IMR-90 (cell line): ENCODE results near the gene PLCD4. TPM values are rescaled to one million over a fixed set of nuclear protein-coding genes. Genes with fewer than 3 reads are reported as not detected.

Experiments used
- ATAC-seq: fragments of 200-7000 bp; cut with Tn5 transposase; 2 replicates; pipeline ENCODE4 v1.9.1; 2020; ENCODE audit warnings: low read depth, mild to moderate bottlenecking, moderate library complexity
- BruUV-seq: library from RNA; stranded (reverse); fragments of 400-500 nt; replicated peaks from 2 replicates; lab custom pipeline; 2021; lab: Mats Ljungman, UMichigan
- CTCF ChIA-PET: fragments of 300-600 bp; formaldehyde crosslinking; extraction: SDS; loops from one replicate; lab custom pipeline; 2021; ENCODE audit warnings: antibody characterized with exemption; lab: Yijun Ruan, JAX
- POLR2A ChIA-PET: fragments of 300-600 bp; sonication (Branson Sonifier 250); formaldehyde crosslinking; loops from one replicate; lab custom pipeline; 2022; ENCODE audit warnings: antibody characterized with exemption; ENCODE audit not compliant: unreplicated experiment; lab: Charles Lee
- DNase-seq: peaks from one replicate; pipeline ENCODE4 v3.0.0; 2013
- H2AFZ ChIP-seq: replicated peaks from 2 replicates; pipeline ENCODE3; 2013; ENCODE audit warnings: low read length, mild to moderate bottlenecking; ENCODE audit not compliant: poor library complexity
- H2AK5ac ChIP-seq: 2 replicates; pipeline ENCODE4 v1.6.1; 2013; ENCODE audit warnings: low read depth, low read length, inconsistent platforms
- H2AK9ac ChIP-seq: replicated peaks from 2 replicates; pipeline ENCODE3; 2013; ENCODE audit warnings: mild to moderate bottlenecking, low read depth, low read length, moderate library complexity; ENCODE audit not compliant: poor library complexity
- H2BK120ac ChIP-seq: 2 replicates; pipeline ENCODE4 v1.6.1; 2013; ENCODE audit warnings: low read depth, low read length, inconsistent platforms
- H2BK15ac ChIP-seq: 3 replicates; pipeline ENCODE4 v1.6.1; 2013; ENCODE audit warnings: low read depth, low read length, inconsistent platforms
- H2BK20ac ChIP-seq: 2 replicates; pipeline ENCODE4 v1.6.1; 2013; ENCODE audit warnings: low read depth, mild to moderate bottlenecking, inconsistent platforms, low read length, moderate library complexity
- H2BK5ac ChIP-seq: 2 replicates; pipeline ENCODE4 v1.6.1; 2013; ENCODE audit warnings: mild to moderate bottlenecking, low read depth, low read length, inconsistent platforms; ENCODE audit not compliant: poor library complexity, severe bottlenecking
- H3K14ac ChIP-seq: replicated peaks from 2 replicates; pipeline ENCODE4 v1.6.1; 2013; ENCODE audit warnings: low read depth, low read length, inconsistent platforms
- H3K18ac ChIP-seq: 2 replicates; pipeline ENCODE4 v1.6.1; 2013; ENCODE audit warnings: low read depth, low read length, control low read depth
- H3K23ac ChIP-seq: 2 replicates; pipeline ENCODE4 v1.6.1; 2013; ENCODE audit warnings: low read depth, low read length, inconsistent platforms
- H3K27ac ChIP-seq: 2 replicates; pipeline ENCODE4 v1.5.1; 2013; ENCODE audit warnings: mild to moderate bottlenecking, control low read depth, low read length; ENCODE audit not compliant: insufficient read depth
- H3K27me3 ChIP-seq: 2 replicates; pipeline ENCODE4 v1.6.1; 2013; ENCODE audit warnings: low read length; ENCODE audit not compliant: control insufficient read depth, insufficient read depth
- H3K36me3 ChIP-seq: 2 replicates; pipeline ENCODE4 v1.6.1; 2013; ENCODE audit warnings: low read length, mixed read lengths; ENCODE audit not compliant: control insufficient read depth, insufficient read depth
- H3K4ac ChIP-seq: 2 replicates; pipeline ENCODE4 v1.6.1; 2013; ENCODE audit warnings: low read depth, low read length, inconsistent platforms
- H3K4me1 ChIP-seq: 2 replicates; pipeline ENCODE4 v1.6.1; 2013; ENCODE audit warnings: low read length, mixed read lengths; ENCODE audit not compliant: control insufficient read depth, insufficient read depth
- H3K4me2 ChIP-seq: 2 replicates; pipeline ENCODE4 v1.6.1; 2013; ENCODE audit warnings: low read depth, mild to moderate bottlenecking, control low read depth, low read length, moderate library complexity
- H3K4me3 ChIP-seq: 2 replicates; pipeline ENCODE4 v1.5.1; 2013; ENCODE audit warnings: low read depth, mild to moderate bottlenecking, control low read depth, low read length, moderate library complexity; ENCODE audit not compliant: insufficient read depth
- H3K56ac ChIP-seq: 2 replicates; pipeline ENCODE4 v1.6.1; 2013; ENCODE audit warnings: low read length, inconsistent platforms; ENCODE audit not compliant: insufficient read depth; ENCODE audit errors: extremely low read depth
- H3K79me1 ChIP-seq, 2 experiments: 2 replicates each; pipeline ENCODE4 v1.6.1; 2013; ENCODE audit warnings: low read length in 2 of 2, inconsistent platforms in 1 of 2, low read depth in 1 of 2
- H3K9ac ChIP-seq: 2 replicates; pipeline ENCODE4 v1.6.1; 2013; ENCODE audit warnings: low read depth, low read length, control low read depth
- H3K9me1 ChIP-seq: 2 replicates; pipeline ENCODE4 v1.6.1; 2013; ENCODE audit warnings: low read length, inconsistent platforms; ENCODE audit not compliant: insufficient read depth
- H3K9me3 ChIP-seq: 2 replicates; pipeline ENCODE4 v1.6.1; 2013; ENCODE audit warnings: low read length; ENCODE audit not compliant: control insufficient read depth, insufficient read depth
- H4K20me1 ChIP-seq: 2 replicates; pipeline ENCODE4 v1.6.1; 2013; ENCODE audit warnings: low read length, inconsistent platforms; ENCODE audit not compliant: insufficient read depth
- H4K5ac ChIP-seq: 2 replicates; pipeline ENCODE4 v1.6.1; 2013; ENCODE audit warnings: mild to moderate bottlenecking, low read depth, low read length, control low read depth
- H4K8ac ChIP-seq, 2 experiments: 2 replicates each; pipeline ENCODE4 v1.6.1; 2013; ENCODE audit warnings: low read depth in 2 of 2, low read length in 2 of 2, control low read depth in 1 of 2, inconsistent platforms in 1 of 2
- H4K91ac ChIP-seq: 2 replicates; pipeline ENCODE4 v1.6.1; 2013; ENCODE audit warnings: low read depth, low read length, inconsistent platforms; ENCODE audit not compliant: insufficient read depth
- BHLHE40 ChIP-seq: fragments of 150-350 bp; IDR thresholded peaks from 2 replicates; pipeline ENCODE4 v1.6.1; 2016; ENCODE audit warnings: mild to moderate bottlenecking, low read depth, low read length
- CEBPB ChIP-seq: IDR thresholded peaks from 2 replicates; pipeline ENCODE4 v1.6.1; 2012; ENCODE audit warnings: low read depth, low read length, improper control_type of control experiment
- CHD1 ChIP-seq: IDR thresholded peaks from 2 replicates; pipeline ENCODE4 v1.6.1; 2012; ENCODE audit warnings: low read depth, low read length, improper control_type of control experiment
- CTCF ChIP-seq: conservative IDR thresholded peaks from 2 replicates; pipeline ENCODE4 v1.5.1; 2012; ENCODE audit warnings: mild to moderate bottlenecking, low read depth, low read length, improper control_type of control experiment
- ELK1 ChIP-seq: fragments of 150-350 bp; IDR thresholded peaks from 2 replicates; pipeline ENCODE4 v1.6.1; 2016; ENCODE audit warnings: low read depth, mild to moderate bottlenecking, low read length, moderate library complexity, borderline replicate concordance
- FOS ChIP-seq: fragments of 150-350 bp; IDR thresholded peaks from 2 replicates; pipeline ENCODE4 v1.6.1; 2016; ENCODE audit warnings: low read depth, low read length
- MAFK ChIP-seq: IDR thresholded peaks from 2 replicates; pipeline ENCODE4 v1.6.1; 2012; ENCODE audit warnings: low read depth, low read length, improper control_type of control experiment
- MAZ ChIP-seq: IDR thresholded peaks from 2 replicates; pipeline ENCODE4 v1.6.1; 2012; ENCODE audit warnings: low read depth, mild to moderate bottlenecking, low read length, improper control_type of control experiment, moderate library complexity, borderline replicate concordance
- MXI1 ChIP-seq: IDR thresholded peaks from 2 replicates; pipeline ENCODE4 v1.6.1; 2012; ENCODE audit warnings: low read depth, mild to moderate bottlenecking, low read length, moderate library complexity, borderline replicate concordance
- NFE2L2 ChIP-seq: fragments of 150-350 bp; IDR thresholded peaks from 2 replicates; pipeline ENCODE4 v1.6.1; 2016; ENCODE audit warnings: low read depth, mild to moderate bottlenecking, low read length
- POLR2A ChIP-seq: IDR thresholded peaks from 2 replicates; pipeline ENCODE4 v1.6.1; 2012; ENCODE audit warnings: mild to moderate bottlenecking, low read depth, low read length
- RAD21 ChIP-seq: IDR thresholded peaks from 2 replicates; pipeline ENCODE4 v1.6.1; 2012; ENCODE audit warnings: low read length, improper control_type of control experiment
- RCOR1 ChIP-seq: IDR thresholded peaks from 2 replicates; pipeline ENCODE4 v1.6.1; 2012; ENCODE audit warnings: mild to moderate bottlenecking, low read length, improper control_type of control experiment; ENCODE audit not compliant: insufficient replicate concordance
- RFX5 ChIP-seq: IDR thresholded peaks from 2 replicates; pipeline ENCODE4 v1.8.0; 2012; ENCODE audit warnings: low read depth, mild to moderate bottlenecking, low read length, moderate library complexity
- SMC3 ChIP-seq: fragments of 150-350 bp; IDR thresholded peaks from 2 replicates; pipeline ENCODE4 v1.6.1; 2016; ENCODE audit warnings: low read depth, mild to moderate bottlenecking, antibody characterized with exemption, low read length, moderate library complexity
- USF2 ChIP-seq: fragments of 150-350 bp; IDR thresholded peaks from 2 replicates; pipeline ENCODE4 v1.6.1; 2017; ENCODE audit warnings: mild to moderate bottlenecking, antibody characterized with exemption, low read length, low read depth
- WGBS, 2 experiments: methylation state at CpG; one replicate each; pipeline versions ENCODE4 v1.1.5 to v1.1.7; 2013; ENCODE audit warnings: missing lambda C conversion rate in 2 of 2; ENCODE audit not compliant: insufficient read length in 1 of 2; ENCODE audit errors: extremely low coverage in 2 of 2; 5-methylcytosine and 5-hydroxymethylcytosine counted together
- dilution Hi-C: fragments of 300-500 bp; cut with HindIII; formaldehyde crosslinking; loops from one replicate; pipeline ENCODE4 v1.14.3; 2018; ENCODE audit warnings: low sequenced_read_pairs; ENCODE audit not compliant: unreplicated experiment
- in situ Hi-C: fragments of 300-500 bp; cut with MboI; formaldehyde crosslinking; loops from 3 replicates; pipeline ENCODE4 v1.14.3; 2019; ENCODE audit warnings: low sequenced_read_pairs, inconsistent platforms, mixed read lengths
- intact Hi-C: fragments of 100-400 bp; cut with micrococcal nuclease; formaldehyde crosslinking; loops from 2 replicates; pipeline ENCODE4 v1.10.0; 2022
- polyA plus RNA-seq, 3 experiments: library from polyadenylated mRNA; depleted of rRNA; stranded (reverse); fragments of >200 nt; gene quantifications; 2 replicates each; pipeline ENCODE4 v1.2.3, GENCODE V29; 2012; ENCODE audit warnings: low replicate concordance in 1 of 3
- total RNA-seq: library from RNA; depleted of rRNA; stranded (reverse); fragments of >200 nt; gene quantifications from 2 replicates; pipeline ENCODE4 v1.2.3, GENCODE V29; 2012

The PLCD4 gene
- total and polyA plus RNA-seq, 2 of the 4 experiments (the other 2 are of a cell fraction): 1.9 to 2.0 TPM

GRCh38 chr2:218558986-218559385 is 48.7 kb upstream of the PLCD4 start:
- Histone ChIP-seq H3K23ac (no peak overlapping the region), H4K20me1 (no peaks in the 10 kb centered on the region), H3K4ac (no peak overlapping the region), H3K79me1 (peaks cover 11 to 16% of the 10 kb centered on the region in 2 experiments; a peak in 2 of 4 replicates), H2BK120ac (no peak overlapping the region), H2BK20ac (no peak overlapping the region), H2BK5ac (no peak overlapping the region), H3K56ac (no peak overlapping the region), H3K14ac (no peak overlapping the region), H3K27me3 (no peaks in the 10 kb centered on the region), H3K18ac (no peak overlapping the region), H3K27ac (no peak overlapping the region), H2AK5ac (no peak overlapping the region), H3K36me3 (peaks cover 18% of the 10 kb centered on the region), H3K4me2 (no peak overlapping the region), H2BK15ac (no peak overlapping the region), H3K4me1 (no peaks in the 10 kb centered on the region), H3K4me3 (no peak overlapping the region), H3K9me3 (no peaks in the 10 kb centered on the region), H3K9ac (no peak overlapping the region), H4K91ac (no peak overlapping the region), H3K9me1 (0 out of 2 replicates have a peak, but pooled peaks cover 3% of the 10 kb centered on the region), H2AFZ (no peak overlapping the region), H4K8ac (no peak overlapping the region), H4K5ac (no peak overlapping the region), H2AK9ac (no peak overlapping the region)
- ChIA-PET POLR2A (no interaction called here), CTCF (no interaction called here)
- BruUV-seq: no TSS peak
- dilution Hi-C loops (no loop called here), in situ Hi-C loops (no loop called here), intact Hi-C loops (no loop called here)
- DNase-seq (no peak), ATAC-seq (no peak)
- 100% methylated on average over 1 of the region's 3 CpGs; no CpG with 5 or more reads in 1 of the 2 experiments for WGBS, 2 experiments
- no peak for TF ChIP-seq FOS
- no peak for TF ChIP-seq BHLHE40
- TF ChIP-seq NFE2L2: no peak
- no peak for TF ChIP-seq USF2
- no peak for TF ChIP-seq MAZ
- no peak for TF ChIP-seq RCOR1
- no peak for TF ChIP-seq ELK1
- TF ChIP-seq POLR2A: no peak
- TF ChIP-seq RFX5: no peak
- no peak for TF ChIP-seq RAD21
- no peak for TF ChIP-seq CTCF
- no peak for TF ChIP-seq CHD1
- TF ChIP-seq CEBPB: no peak
- no peak for TF ChIP-seq MXI1
- no peak for TF ChIP-seq SMC3
- no peak for TF ChIP-seq MAFK
